AG04450 (cell line): ENCODE results near the gene MICAL2. TPM values are rescaled to one million over a fixed set of nuclear protein-coding genes. Genes with fewer than 3 reads are reported as not detected.
A peak's percentile ranks its signal among the peaks of the same experiment; 100 is the strongest.

ENCODE experiments used
- CTCF ChIA-PET: fragments of 300-600, 350-600 bp; formaldehyde crosslinking; extraction: SDS; loops from one replicate; lab custom pipeline; 2022; ENCODE audit warnings: antibody characterized with exemption, inconsistent platforms; lab: Charles Lee
- POLR2A ChIA-PET: fragments of 350-600 bp; formaldehyde crosslinking; extraction: SDS; loops from one replicate; lab custom pipeline; 2021; ENCODE audit warnings: antibody characterized with exemption, inconsistent platforms; lab: Yijun Ruan, JAX
- DNase-seq: peaks from one replicate; pipeline ENCODE4 v3.0.0-alpha.2; 2011; ENCODE audit warnings: low read depth, low spot score
- H3K27ac ChIP-seq: one replicate; pipeline ENCODE4 v1.5.1; 2012; ENCODE audit warnings: low read depth, low read length, control low read depth
- H3K27me3 ChIP-seq: one replicate; pipeline ENCODE4 v1.6.0; 2012; ENCODE audit warnings: low read length; ENCODE audit not compliant: control insufficient read depth, insufficient read depth
- H3K4me3 ChIP-seq: 2 replicates; pipeline ENCODE4 v1.5.1; 2011; ENCODE audit warnings: mild to moderate bottlenecking, low read depth, low read length, control low read depth
- H3K9me3 ChIP-seq: 2 replicates; pipeline ENCODE4 v1.5.1; 2012; ENCODE audit warnings: low read length; ENCODE audit not compliant: control insufficient read depth, insufficient read depth
- polyA plus RNA-seq: library from polyadenylated mRNA; depleted of rRNA; stranded (reverse); fragments of >200 nt; gene quantifications from 2 replicates; pipeline ENCODE4 v1.2.3, GENCODE V29; 2011
- TF ChIP-seq, protein P1 (sequence below): IDR thresholded peaks from 2 replicates; pipeline ENCODE4 v1.5.1; 2011; ENCODE audit warnings: low read depth, low read length, control low read depth, inconsistent platforms

The MICAL2 gene
- polyA plus RNA-seq, 1 experiment, result 171 TPM

DNA sequence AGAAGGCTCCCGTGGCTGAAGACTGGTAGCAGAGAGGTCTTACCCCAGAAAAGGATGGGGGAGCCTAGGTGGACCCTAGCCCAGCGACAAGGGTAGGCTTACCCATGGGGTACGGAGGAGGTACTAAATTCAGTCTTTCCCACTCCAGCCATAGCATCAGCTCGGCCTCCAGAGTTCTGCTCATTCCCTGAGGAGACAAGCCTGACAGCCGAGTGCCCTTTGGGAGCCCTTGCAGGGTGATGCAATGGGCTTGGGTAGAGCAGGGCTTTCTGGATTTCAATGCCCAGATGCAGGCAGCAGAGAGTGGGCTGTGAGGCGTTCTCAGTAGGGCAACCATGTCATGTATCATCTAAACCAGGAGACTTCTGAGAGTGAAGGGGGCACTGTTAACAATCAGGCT lies 124.7 kb downstream of the MICAL2 start:
- ChIA-PET CTCF (interaction anchor here (1.3 to 6.1 kb wide), 8 partner anchors 11 to 191 kb away, joined by 4 to 32 read pairs (median 18); no protein-coding TSS in a partner anchor), POLR2A (no interaction called here)
- Histone ChIP-seq H3K4me3 (no peak overlapping the region), H3K27me3 (no peaks in the 10 kb centered on the region), H3K9me3 (no peaks in the 10 kb centered on the region), H3K27ac (no peak overlapping the region)
- no peak for DNase-seq
- TF ChIP-seq, protein P1, sequence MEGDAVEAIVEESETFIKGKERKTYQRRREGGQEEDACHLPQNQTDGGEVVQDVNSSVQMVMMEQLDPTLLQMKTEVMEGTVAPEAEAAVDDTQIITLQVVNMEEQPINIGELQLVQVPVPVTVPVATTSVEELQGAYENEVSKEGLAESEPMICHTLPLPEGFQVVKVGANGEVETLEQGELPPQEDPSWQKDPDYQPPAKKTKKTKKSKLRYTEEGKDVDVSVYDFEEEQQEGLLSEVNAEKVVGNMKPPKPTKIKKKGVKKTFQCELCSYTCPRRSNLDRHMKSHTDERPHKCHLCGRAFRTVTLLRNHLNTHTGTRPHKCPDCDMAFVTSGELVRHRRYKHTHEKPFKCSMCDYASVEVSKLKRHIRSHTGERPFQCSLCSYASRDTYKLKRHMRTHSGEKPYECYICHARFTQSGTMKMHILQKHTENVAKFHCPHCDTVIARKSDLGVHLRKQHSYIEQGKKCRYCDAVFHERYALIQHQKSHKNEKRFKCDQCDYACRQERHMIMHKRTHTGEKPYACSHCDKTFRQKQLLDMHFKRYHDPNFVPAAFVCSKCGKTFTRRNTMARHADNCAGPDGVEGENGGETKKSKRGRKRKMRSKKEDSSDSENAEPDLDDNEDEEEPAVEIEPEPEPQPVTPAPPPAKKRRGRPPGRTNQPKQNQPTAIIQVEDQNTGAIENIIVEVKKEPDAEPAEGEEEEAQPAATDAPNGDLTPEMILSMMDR, result no peak

DNA sequence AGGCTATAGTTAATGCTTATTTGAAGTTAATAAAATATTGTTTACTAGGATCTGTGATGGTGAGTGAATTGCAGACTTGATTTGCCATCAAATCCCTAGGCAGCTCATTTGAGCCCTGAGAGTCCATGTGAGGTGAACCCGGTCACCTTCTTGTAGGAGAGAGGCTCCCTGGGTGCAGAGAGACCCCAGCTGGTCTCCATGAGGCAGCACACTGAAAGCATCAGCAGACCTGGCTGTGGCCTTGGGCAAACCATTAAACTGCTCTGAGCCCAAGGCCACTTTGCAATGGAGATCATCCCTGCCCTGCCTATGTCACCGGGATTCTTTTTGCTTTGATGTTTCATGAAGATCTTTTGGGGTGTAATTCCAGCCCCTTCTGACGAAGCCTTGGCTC lies 125.2 kb downstream of the MICAL2 start:
- H3K9me3 ChIP-seq, result no peaks in the 10 kb centered on the region
- no peak for DNase-seq
- no peak overlapping the region for H3K4me3 ChIP-seq
- H3K27ac ChIP-seq, result no peak overlapping the region
- POLR2A ChIA-PET, result no interaction called here
- TF ChIP-seq, protein P1, result no peak; the same call in 1 of the 2 replicates
- CTCF ChIA-PET, result interaction anchor here (1.0 to 6.1 kb wide), 15 partner anchors 11 to 191 kb away, joined by 3 to 32 read pairs (median 9); no protein-coding TSS in a partner anchor
- H3K27me3 ChIP-seq, result no peaks in the 10 kb centered on the region

DNA sequence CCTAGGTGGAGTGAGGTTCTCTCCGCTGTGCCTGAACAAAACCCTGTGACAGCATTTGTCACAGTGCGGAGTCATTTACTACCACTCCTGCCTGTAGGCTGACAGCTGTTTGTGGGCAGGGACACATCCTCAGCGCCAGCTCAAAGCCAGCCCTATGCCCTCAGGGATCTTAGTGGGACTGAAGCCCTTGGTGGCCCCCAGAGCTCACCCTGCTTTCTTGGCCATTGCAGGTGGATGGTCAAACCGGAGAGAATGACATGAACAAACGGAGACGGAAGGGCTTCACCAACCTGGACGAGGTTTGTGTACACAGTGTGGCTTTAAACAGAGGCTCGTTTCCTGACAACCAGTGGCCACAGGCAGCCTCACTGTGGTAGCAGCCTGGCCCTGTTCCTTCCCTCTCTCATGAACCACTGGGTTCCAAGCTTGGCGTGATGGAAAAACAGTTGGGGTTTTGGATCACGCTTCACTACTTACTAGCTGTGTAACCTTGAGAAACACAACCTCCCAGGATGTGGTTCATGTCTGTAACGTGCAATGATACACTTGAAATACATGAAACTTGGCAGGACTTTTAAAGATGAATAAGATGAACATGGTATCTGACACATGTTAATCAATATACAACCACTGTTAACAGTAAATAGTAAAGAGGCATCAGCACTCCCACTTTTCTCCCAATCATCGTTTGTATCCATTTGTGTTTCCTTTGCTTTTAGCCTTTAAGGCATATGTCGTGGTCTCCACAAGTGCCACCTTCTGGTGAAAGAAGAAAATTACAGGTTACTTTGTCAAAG lies 125.8 kb downstream of the MICAL2 start:
- POLR2A ChIA-PET, result no interaction called here
- H3K27ac ChIP-seq, result peak overlapping the region; percentile 65

DNA sequence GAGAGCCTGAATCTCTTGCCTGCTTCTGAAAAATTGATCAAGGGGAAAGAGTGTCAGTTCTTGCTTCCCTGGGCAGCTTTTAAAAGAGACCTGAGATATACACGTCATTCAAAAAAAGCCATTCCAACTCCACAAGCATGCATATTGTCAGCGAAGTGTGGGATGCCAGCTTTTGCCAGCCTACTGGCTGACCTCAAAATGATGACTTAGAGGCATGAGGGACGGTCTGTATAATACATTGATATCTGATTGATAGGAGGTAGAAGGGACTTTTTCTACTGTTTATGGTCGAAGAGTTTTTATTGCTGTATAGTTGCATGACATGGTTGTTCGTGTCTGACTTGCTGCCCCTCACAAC lies 126.3 kb downstream of the MICAL2 start:
- CTCF ChIA-PET, result interaction anchor here (0.6 to 6.1 kb wide), 26 partner anchors 9 to 234 kb away, joined by 3 to 32 read pairs (median 4); no protein-coding TSS in a partner anchor
- Histone ChIP-seq H3K27me3 (no peaks in the 10 kb centered on the region), H3K4me3 (no peak overlapping the region), H3K27ac (no peak overlapping the region), H3K9me3 (no peaks in the 10 kb centered on the region)
- TF ChIP-seq, protein P1, result no peak
- POLR2A ChIA-PET, result interaction anchor here (0.5 kb wide), 1 partner anchor 1019 kb away, joined by 3 read pairs; no protein-coding TSS in a partner anchor
- DNase-seq, result no peak

More for the DNA sequence above, 125.8 kb downstream of the MICAL2 start:
- H3K4me3 ChIP-seq, result no peak overlapping the region
- H3K9me3 ChIP-seq, result no peaks in the 10 kb centered on the region
- no peaks in the 10 kb centered on the region for H3K27me3 ChIP-seq
- CTCF ChIA-PET, result interaction anchor here (0.6 to 6.1 kb wide), 22 partner anchors 10 to 234 kb away, joined by 3 to 32 read pairs (median 4); no protein-coding TSS in a partner anchor
- TF ChIP-seq, protein P1, result peak; percentile 70
- DNase-seq, result peak; percentile 43

DNA sequence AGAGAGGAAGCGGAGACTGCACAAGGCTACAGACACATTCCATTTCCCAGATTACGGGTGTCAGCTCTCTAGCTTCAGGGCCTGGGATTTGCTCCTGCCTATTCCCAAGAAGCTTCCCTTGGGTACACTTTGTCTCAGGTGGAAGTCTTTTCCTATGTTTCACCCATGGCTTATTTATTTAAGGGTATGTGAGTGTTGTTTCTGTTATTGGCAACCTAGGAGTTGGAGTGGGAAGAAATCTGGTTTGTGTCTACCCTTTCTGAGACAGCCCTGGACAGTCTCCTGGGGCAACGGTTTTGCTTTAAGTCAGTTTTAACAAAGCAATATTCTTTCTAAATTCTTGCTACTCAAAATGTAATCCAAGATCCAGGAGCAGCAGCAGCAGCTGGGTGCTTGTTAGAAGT lies 127.0 kb downstream of the MICAL2 start:
- ChIA-PET POLR2A (interaction anchor here (0.5 kb wide), 1 partner anchor 1020 kb away, joined by 3 read pairs; no protein-coding TSS in a partner anchor), CTCF (interaction anchor here (0.6 to 6.1 kb wide), 24 partner anchors 9 to 193 kb away, joined by 3 to 32 read pairs (median 5); no protein-coding TSS in a partner anchor)
- Histone ChIP-seq H3K27ac (peak overlapping the region; percentile 48), H3K4me3 (no peak overlapping the region), H3K9me3 (no peaks in the 10 kb centered on the region), H3K27me3 (no peaks in the 10 kb centered on the region)
- TF ChIP-seq, protein P1, result no peak
- no peak for DNase-seq
